Heart right ventricle (tissue), 16 donors: ENCODE results near the gene PLCB3. TPM values are rescaled to one million over a fixed set of nuclear protein-coding genes. Genes with fewer than 3 reads are reported as not detected.
"Not testable (repeated sequence)": the region's sequence is repeated elsewhere in the genome, so short reads cannot be mapped to it uniquely, and the experiment has no call there.

ENCODE experiments used
- ATAC-seq, 8 donors: fragments of 200-7000 bp; cut with Tn5 transposase; one replicate each; pipeline ENCODE4 v1.9.1; 2020; ENCODE audit warnings: mild to moderate bottlenecking in 8 of 8, moderate library complexity in 8 of 8, moderate number of reproducible peaks in 1 of 8
- DNase-seq, 2 donors: peaks; one replicate each; pipeline ENCODE4 v3.0.0-alpha.2; 2020
- H3K27ac ChIP-seq, 10 donors: fragments of 200-600 bp; sonication (generic) in 2 of 10; one replicate each; pipeline versions ENCODE4 v1.5.0 to v1.8.0; 2020 to 2022; ENCODE audit warnings: mild to moderate bottlenecking in 3 of 10
- H3K27me3 ChIP-seq, 7 donors: fragments of 200-600 bp; one replicate each; pipeline ENCODE4 v1.8.0; 2021 to 2022; ENCODE audit warnings: mild to moderate bottlenecking in 2 of 7
- H3K36me3 ChIP-seq, 9 donors: fragments of 200-600 bp; sonication (generic) in 1 of 9; one replicate each; pipeline versions ENCODE4 v1.5.0 to v1.8.0; 2020 to 2022; ENCODE audit warnings: mild to moderate bottlenecking in 2 of 9
- H3K4me1 ChIP-seq, 9 donors: fragments of 200-600 bp; sonication (generic) in 1 of 9; one replicate each; pipeline versions ENCODE4 v1.5.0 to v1.8.0; 2020 to 2022; ENCODE audit warnings: mild to moderate bottlenecking in 4 of 9
- H3K4me3 ChIP-seq, 10 donors: fragments of 200-600 bp; sonication (generic) in 2 of 10; one replicate each; pipeline versions ENCODE4 v1.5.0 to v1.8.0; 2020 to 2022; ENCODE audit warnings: mild to moderate bottlenecking in 7 of 10, moderate library complexity in 2 of 10
- H3K9me3 ChIP-seq, 11 donors: fragments of 200-600 bp in 10 of 11; sonication (generic) in 2 of 11; one replicate each; pipeline versions ENCODE4 v1.5.0 to v1.8.0; 2013 to 2022; ENCODE audit warnings: mild to moderate bottlenecking in 2 of 11, control low read depth in 1 of 11, moderate library complexity in 1 of 11
- WGBS, 2 donors: extraction: QIAGEN DNeasy Blood & Tissue Kit; methylation state at CpG; one replicate each; pipeline ENCODE4 v1.1.7; 2013; ENCODE audit warnings: inconsistent platforms in 1 of 2; 5-methylcytosine and 5-hydroxymethylcytosine counted together
- intact Hi-C, 10 donors: fragments of 100-400 bp; cut with DNase I; formaldehyde crosslinking; loops; one replicate each; pipeline versions ENCODE4 v1.11.1 to v1.14.2; 2022
- polyA plus RNA-seq, 2 donors: library from polyadenylated mRNA; stranded (reverse); fragments of 200-250 nt; gene quantifications; one replicate each; pipeline ENCODE4 v1.2.3, GENCODE V29; 2013
- total RNA-seq, 10 donors: library from RNA; stranded (reverse); fragmentation: NEBNext Ultra II Directional in 3 of 10; extraction: Animal tissue kit (Norgen Biotek cat#: 25700) in 3 of 10; gene quantifications; one replicate each; pipeline versions ENCODE4 v1.2.1 to v1.2.4, GENCODE V29; 2021 to 2023
- TF ChIP-seq, protein P1 (sequence below), 9 donors: fragments of 200-600 bp; sonication (generic) in 2 of 9; IDR thresholded peaks; one replicate each; pipeline versions ENCODE4 v1.5.0 to v1.8.0; 2021 to 2022; ENCODE audit warnings: antibody characterized with exemption in 9 of 9, mild to moderate bottlenecking in 5 of 9, moderate library complexity in 1 of 9
- donor health status: Arrhythmogenic right ventricular cardiomyopathy.
- donor health status: ischemic (EF 13 %, LVEDD 7.1; RV severe dilation, severe dysfunction).
- donor health status: healthy with polysubstance abuse.
- donor health status: DM: no; HTN: yes; CAD: no.
- donor health status: DM: no; HTN: no; CAD: no.
- donor health status: ischemic (EF 25% LVEDD 6.9; RV normal size, moderate dysfunction).
- donor health status: ischemic (EF 25% LVEDD 5.7; RV mildly dilated, moderate dysfunction).
- donor health status: healthy.
- donor health status: DM: yes; HTN: yes; CAD: no.
- donor health status: Ischemic cardiomyopathy.
- donor health status: ischemic (EF 35%, LVEDD 5.7; RV mildly dilated, moderate dysfunction).
- donor health status: nonischemic (EF 11% LVEDD 7.7; RV severe dilation, severe dysfunction).
- donor health status: DM: yes; HTN: yes; CAD: no.
- donor health status: PGD.
- donor health status: ischemic (EF 29% LVEDD 5.4; RV normal size, mild dysfunction).
- donor health status: nonischemic (EF 23%, LVEDD 6.1; RV moderate dilation, normal function).

PLCB3 gene
- total and polyA plus RNA-seq, 12 donors, result 5.8 to 13.3 (median 8.9) TPM

- TF ChIP-seq, protein P1, sequence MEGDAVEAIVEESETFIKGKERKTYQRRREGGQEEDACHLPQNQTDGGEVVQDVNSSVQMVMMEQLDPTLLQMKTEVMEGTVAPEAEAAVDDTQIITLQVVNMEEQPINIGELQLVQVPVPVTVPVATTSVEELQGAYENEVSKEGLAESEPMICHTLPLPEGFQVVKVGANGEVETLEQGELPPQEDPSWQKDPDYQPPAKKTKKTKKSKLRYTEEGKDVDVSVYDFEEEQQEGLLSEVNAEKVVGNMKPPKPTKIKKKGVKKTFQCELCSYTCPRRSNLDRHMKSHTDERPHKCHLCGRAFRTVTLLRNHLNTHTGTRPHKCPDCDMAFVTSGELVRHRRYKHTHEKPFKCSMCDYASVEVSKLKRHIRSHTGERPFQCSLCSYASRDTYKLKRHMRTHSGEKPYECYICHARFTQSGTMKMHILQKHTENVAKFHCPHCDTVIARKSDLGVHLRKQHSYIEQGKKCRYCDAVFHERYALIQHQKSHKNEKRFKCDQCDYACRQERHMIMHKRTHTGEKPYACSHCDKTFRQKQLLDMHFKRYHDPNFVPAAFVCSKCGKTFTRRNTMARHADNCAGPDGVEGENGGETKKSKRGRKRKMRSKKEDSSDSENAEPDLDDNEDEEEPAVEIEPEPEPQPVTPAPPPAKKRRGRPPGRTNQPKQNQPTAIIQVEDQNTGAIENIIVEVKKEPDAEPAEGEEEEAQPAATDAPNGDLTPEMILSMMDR (IDR thresholded peaks at IDR 0.05), result no peak
- intact Hi-C loops, result loop anchor here in 1 of 10 donors (5.0 kb wide), 1 partner anchor 57 kb away; the partner anchor contains the start of gene CATSPERZ
- Histone ChIP-seq H3K27ac (peak overlapping the region in 9 of 10 donors; percentile 80 to 96 (median 84)), H3K4me1 (peaks cover 17 to 50% (median 41%) of the 10 kb centered on the region in 9 donors), H3K4me3 (peak overlapping the region; percentile 44 to 89 (median 70)), H3K36me3 (peaks cover 0 to 20% (median 0%) of the 10 kb centered on the region in 9 donors), H3K9me3 (no peaks in the 10 kb centered on the region), H3K27me3 (no peaks in the 10 kb centered on the region)
- WGBS, 2 donors, result 3 to 7% methylated on average over 6 of the region's 6 CpGs
- ATAC-seq (no peak), DNase-seq (peak; percentile 55 to 61)
Observed at GRCh38 chr11:64245401-64245796, 5.9 kb upstream of the PLCB3 start.

DNA sequence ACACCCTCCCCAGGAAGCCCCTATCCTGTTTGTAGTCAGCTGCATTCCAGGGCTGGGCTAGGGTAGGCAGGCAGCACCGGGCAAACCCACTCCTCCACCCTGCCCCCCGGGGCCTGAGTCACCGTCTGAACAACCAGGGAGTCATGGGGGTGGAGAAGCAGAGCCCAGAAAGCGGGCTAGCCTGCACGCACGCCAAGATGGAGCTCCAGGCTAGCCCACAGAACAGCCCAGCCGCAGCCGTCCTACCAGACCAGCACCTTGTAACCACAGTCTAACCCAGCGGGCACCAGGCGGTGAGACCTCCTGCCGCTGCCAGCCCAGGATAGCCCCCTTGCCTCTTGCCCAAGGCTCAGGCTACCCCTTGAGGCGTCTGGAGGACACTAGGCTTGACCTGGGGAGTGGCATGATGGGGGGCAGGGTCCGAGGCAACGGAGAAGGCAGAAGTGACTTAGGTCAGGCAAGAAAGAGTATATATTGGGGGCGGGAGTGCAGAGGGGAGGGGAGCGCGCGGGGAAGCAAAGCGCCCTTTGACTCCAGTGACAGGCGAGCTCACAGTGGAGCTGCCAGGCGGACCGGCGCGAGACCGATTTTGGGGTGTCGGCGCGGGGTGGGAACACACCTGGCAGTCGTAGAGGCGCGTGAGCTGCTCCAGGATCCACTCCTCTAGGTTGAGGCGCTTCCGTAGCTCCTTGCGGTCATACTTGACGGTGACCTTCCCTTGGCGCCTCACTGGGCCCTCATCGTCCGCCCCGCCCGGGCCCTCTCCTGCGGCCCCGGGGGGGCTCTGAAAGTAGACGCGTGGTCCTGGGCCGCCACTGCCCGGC lies 5.3 kb upstream of the PLCB3 start:
- intact Hi-C loops, result loop anchor here in 2 of 10 donors (2.0 to 5.0 kb wide), 2 partner anchors 56 to 59 kb away; partner anchors contain the start of genes CATSPERZ (in 1 of the 2) and ESRRA (in 1 of the 2)
- peaks cover 0 to 20% (median 0%) of the 10 kb centered on the region in 9 donors for H3K36me3 ChIP-seq
- DNase-seq, result peak; percentile 67
- ATAC-seq, result peak in 1 of 8 donors; percentile 6
- 1% methylated on average over 34 to 46 of the region's 46 CpGs for WGBS, 2 donors
- no peaks in the 10 kb centered on the region for H3K9me3 ChIP-seq
- H3K27me3 ChIP-seq, result no peaks in the 10 kb centered on the region
- TF ChIP-seq, protein P1 (IDR thresholded peaks at IDR 0.05), result no peak
- H3K4me3 ChIP-seq, result peak overlapping the region; percentile 44 to 89 (median 70)
- H3K27ac ChIP-seq, result peak overlapping the region; percentile 66 to 96 (median 84)
- peaks cover 16 to 54% (median 47%) of the 10 kb centered on the region in 9 donors for H3K4me1 ChIP-seq

DNA sequence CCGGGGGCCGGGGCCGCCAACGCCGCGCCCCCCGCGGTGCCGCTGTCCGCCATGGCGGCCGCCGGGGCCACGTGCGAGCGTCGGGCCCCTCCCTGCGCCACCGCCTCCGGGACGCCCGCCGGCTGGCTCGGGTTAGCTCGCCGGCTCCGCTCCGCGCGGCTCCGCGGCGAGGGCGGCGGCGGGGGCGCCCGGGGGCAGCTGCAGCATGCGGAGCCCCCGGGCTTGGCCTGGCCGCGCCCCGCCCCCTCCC lies 4.8 kb upstream of the PLCB3 start:
- 0% methylated on average over 21 to 43 of the region's 43 CpGs for WGBS, 2 donors
- Histone ChIP-seq H3K4me3 (peak overlapping the region; percentile 44 to 89 (median 70)), H3K27ac (peak overlapping the region in 9 of 10 donors; percentile 80 to 96 (median 84)), H3K36me3 (peaks cover 0 to 20% (median 0%) of the 10 kb centered on the region in 9 donors), H3K4me1 (peaks cover 16 to 56% (median 47%) of the 10 kb centered on the region in 9 donors)
- not testable (repeated sequence) for H3K9me3 ChIP-seq, DNase-seq, H3K27me3 ChIP-seq, ATAC-seq
- intact Hi-C loops, result loop anchor here in 2 of 10 donors (2.0 to 5.0 kb wide), 2 partner anchors 56 to 58 kb away; partner anchors contain the start of genes CATSPERZ (in 1 of the 2) and ESRRA (in 1 of the 2)

DNA sequence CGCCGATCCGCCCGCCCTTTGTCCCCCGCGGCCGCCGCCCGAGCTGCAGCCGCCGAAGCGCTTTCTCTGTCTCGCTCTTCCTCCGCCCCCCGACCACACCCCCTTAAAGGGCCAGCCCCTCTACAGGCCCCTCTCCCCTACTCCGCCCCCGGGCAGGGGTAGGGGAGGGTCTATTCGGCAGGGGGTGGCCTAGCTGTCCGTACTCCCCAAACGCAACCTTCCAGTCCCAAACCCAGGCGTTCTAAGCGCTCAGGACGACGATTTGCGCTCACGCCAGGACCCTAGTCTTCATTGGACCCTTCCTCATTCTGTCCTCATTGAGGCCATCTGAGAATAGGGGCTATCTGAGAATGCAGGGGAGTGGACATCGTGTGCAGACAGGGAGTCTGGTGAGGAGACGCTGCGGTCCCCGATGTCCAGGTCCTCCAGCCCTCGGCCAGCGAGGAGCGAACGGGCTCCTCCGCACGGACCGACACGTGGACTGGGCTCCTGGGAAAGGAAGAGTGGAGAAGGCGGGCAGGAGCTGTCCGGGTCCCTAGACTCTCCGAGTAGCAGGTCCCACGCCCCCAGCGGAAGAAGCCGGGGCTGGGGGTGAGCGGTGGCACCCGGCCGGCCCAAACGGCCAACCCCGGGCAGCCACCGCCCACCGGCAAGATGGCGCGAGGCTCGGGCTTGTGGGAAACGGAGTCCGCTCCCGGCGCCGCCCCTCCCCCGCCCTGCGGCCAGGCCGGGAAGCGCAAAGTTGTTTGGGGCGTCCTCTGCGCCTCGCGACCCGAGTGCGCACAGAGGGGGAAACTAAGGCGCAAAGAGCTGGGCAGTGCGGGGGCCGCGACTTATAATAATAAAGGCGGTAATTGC lies 4.2 kb upstream of the PLCB3 start, which contains the start of gene PPP1R14B:
PPP1R14B (minus strand) TSS at position 73 of the 858 bp plus-strand sequence. CDS start 270 bp downstream, outside the sequence.
- TF ChIP-seq, protein P1 (IDR thresholded peaks at IDR 0.05), result peak in 5 of 9 donors; percentile 8 to 34 (median 24)
- Histone ChIP-seq H3K9me3 (no peaks in the 10 kb centered on the region), H3K27ac (peak within 1 kb of the TSS; percentile 66 to 96 (median 92)), H3K4me1 (peaks cover 14 to 57% (median 48%) of the 10 kb centered on the region in 9 donors), H3K27me3 (no peaks in the 10 kb centered on the region), H3K4me3 (peak within 1 kb of the TSS; percentile 44 to 90 (median 71)), H3K36me3 (peaks cover 0 to 20% (median 0%) of the 10 kb centered on the region in 9 donors)
- DNase-seq (peak; percentile 90 to 92), ATAC-seq (peak; percentile 65 to 81 (median 76))
- 1% methylated on average over 64 to 74 of the region's 74 CpGs for WGBS, 2 donors
- intact Hi-C loops, result loop anchor here in 2 of 10 donors (2.0 to 5.0 kb wide), 2 partner anchors 55 to 58 kb away; partner anchors contain the start of genes CATSPERZ (in 1 of the 2) and ESRRA (in 1 of the 2)
